NK-92 (cell line): ENCODE measurements around the gene CRHR1.

Source experiments
- DNase-seq: peaks from one replicate; lab custom pipeline; 2025; ENCODE audit not compliant: unreplicated experiment; lab: John Stamatoyannopoulos, UW

Gene CRHR1

DNA sequence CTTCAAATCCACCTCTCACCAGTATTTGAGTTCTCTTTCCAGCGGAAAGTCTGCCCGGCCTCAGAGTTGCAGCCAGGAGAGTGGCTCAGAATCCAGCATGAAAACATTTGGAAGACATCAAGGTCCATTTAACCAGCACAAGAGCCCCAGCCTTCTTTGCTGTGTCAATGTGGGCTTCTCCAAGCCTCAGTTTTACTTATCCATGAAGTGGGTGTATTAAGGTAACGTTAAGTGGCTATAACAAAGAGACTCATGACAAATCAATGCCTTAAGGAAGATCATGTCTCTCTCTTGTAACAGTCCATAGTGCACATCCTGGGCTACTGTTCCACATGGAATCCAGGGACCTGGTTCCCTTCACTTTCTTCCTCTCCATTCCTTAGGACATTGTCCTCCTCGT, 59.6 kb downstream of the CRHR1 start:
- no peak for DNase-seq

DNA sequence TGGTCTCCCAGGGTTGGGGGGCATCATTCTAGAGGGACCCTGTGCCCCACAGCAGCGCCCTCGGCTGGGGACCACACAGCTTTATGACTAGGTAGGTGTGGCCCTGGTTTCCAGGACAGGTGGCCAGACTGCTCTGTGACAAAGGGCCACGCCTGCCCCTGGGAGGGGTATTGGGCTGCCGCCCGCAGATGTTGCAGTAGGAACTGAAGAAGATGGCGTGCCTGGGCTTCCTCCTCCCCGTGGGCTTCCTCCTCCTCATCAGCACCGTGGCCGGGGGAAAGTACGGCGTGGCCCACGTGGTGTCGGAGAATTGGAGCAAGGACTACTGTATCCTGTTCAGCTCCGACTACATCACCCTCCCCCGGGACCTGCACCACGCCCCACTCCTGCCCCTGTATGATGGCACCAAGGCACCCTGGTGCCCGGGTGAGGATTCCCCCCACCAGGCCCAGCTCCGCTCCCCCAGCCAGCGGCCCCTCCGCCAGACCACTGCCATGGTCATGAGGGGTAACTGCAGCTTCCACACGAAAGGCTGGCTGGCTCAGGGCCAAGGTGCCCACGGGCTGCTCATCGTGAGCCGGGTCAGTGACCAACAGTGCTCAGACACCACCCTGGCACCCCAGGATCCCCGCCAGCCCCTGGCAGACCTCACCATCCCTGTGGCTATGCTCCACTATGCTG, 60.7 kb downstream of the CRHR1 start, which contains the start of gene SPPL2C:
Gene SPPL2C (plus strand): TSS at position 187 of the 681 bp plus-strand sequence. CDS start 26 bp downstream, at position 213.
- no peak for DNase-seq

DNA sequence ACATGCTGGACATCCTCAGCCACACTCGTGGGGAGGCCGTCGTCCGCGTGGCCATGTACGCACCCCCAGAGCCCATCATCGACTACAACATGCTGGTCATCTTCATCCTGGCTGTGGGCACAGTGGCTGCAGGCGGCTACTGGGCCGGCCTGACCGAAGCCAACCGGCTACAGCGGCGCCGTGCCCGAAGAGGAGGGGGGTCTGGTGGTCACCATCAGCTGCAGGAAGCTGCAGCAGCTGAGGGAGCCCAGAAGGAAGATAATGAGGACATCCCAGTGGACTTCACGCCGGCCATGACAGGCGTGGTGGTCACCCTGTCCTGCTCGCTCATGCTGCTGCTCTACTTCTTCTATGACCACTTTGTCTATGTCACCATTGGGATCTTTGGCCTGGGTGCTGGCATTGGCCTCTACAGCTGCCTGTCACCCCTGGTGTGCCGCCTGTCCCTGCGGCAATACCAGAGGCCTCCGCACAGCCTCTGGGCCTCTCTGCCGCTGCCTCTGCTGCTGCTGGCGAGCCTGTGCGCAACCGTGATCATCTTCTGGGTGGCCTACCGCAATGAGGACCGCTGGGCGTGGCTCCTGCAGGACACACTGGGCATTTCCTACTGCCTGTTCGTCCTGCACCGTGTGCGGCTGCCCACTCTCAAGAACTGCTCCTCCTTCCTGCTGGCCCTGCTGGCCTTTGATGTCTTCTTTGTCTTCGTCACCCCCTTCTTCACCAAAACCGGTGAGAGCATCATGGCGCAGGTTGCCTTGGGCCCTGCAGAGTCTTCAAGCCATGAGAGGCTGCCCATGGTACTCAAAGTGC, 61.5 kb downstream of the CRHR1 start:
- DNase-seq, result no peak

DNA sequence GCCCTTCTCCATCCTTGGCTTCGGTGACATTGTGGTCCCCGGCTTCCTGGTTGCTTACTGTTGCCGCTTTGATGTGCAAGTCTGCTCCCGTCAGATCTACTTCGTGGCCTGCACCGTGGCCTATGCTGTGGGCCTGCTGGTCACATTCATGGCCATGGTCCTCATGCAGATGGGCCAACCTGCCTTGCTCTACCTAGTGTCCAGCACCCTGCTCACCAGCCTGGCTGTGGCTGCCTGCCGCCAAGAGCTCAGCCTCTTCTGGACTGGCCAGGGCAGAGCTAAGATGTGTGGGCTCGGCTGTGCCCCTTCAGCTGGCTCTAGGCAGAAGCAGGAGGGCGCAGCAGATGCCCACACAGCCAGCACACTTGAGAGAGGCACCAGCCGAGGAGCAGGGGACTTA, 62.1 kb downstream of the CRHR1 start:
- no peak for DNase-seq

- DNase-seq, result no peak
Observed at GRCh38 chr17:45846646-45847045, 62.5 kb downstream of the CRHR1 start.

DNA sequence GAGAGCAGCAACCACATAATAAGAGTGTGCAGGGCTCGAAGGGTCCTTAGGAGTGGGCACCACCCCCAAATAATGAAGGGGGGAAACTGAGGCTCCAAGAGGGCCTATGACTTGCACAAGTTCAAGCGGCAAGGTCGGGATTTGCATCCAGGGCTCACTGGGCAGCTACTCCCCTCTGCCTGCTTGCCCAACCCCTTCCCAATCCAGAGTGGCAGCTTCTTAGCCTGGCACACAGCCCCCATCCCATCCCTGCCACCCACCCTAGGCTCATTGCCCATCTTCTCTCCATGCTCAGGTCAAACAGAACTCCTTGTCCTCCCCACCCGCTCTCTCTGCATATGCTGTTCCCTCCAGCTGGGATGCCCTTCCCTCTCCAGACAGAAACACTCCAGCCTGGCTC, 63.0 kb downstream of the CRHR1 start:
- DNase-seq, result no peak

DNA sequence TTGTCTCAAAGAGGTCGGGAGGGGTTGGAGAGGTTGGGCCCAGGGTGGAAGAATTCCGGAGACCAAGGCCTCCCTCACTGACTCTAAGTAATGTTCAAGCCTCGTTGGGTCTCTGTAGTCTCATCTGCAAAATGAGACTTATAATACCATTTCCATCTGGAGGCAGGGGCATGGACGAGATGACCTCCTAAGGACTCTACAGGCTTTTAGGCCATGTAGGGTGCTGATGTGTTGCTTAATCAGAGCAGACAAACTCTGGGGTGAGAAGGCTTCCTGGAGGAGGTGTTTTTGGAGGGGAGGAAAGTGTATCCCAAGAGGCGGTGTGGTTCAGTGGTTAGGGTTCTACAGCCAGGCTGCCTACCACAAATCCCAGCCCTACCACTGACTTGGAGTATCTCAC, 63.6 kb downstream of the CRHR1 start:
- DNase-seq, result no peak

GRCh38 chr17:45848405-45848804, 64.3 kb downstream of the CRHR1 start:
- no peak for DNase-seq

DNA sequence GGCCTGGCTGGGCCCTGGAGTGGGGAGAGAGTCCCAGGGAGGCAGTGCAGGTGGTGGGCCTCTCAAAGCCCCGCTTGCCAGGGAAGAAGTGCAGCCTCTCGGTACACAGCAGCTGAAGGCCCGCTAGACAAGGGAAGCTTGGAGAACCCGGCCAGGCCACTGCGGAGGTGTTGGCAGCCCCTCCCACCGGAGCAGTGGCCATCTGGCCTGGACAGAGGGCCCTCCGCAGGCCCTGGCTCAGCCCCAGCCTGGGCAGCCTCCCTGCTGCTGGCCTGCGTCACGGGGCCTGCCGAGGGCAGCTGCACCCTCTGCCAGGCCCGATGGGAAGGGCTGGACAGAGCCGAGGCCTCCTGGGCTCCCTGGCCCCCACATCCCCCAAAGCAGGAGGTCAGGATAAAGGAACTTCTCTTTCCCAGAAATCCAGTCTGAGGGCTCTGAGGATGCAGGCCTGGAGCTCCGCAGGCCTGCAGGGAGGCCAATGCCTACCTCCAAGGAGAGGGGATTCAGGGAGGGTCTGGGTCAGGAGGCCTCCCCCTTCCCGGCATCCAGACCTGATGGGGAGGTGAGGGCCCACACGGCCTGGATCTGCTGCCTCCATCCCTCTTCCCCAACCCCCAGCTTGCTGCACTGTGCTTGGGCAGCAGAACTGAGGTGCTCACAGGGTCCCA, 64.9 kb downstream of the CRHR1 start:
- DNase-seq, result no peak

DNA sequence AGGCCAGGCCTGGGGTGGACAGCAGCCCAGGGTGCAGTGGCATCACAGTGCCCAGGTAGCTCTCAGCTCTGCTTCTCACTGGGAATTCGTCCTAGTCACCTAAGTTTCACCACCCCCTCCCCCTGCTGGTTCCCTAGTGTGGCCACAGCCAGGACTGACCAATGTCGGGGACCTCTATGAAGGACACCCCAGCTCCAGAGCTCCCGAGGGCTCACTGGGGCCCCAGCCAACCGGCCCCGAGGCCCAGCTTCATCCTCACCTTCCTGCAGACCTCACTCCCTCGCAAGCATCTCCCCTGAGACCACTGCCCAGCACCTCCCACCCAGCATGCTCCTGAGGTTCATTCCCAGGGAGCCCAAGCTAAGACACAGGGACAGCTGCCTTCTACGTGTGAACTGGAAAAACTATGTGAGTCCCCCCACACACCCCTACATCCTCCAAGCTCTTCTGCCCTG, 65.4 kb downstream of the CRHR1 start:
- DNase-seq, result no peak

GRCh38 chr17:45850011-45850410, 65.9 kb downstream of the CRHR1 start:
- no peak for DNase-seq

- DNase-seq, result no peak
Observed at GRCh38 chr17:45850468-45850867, 66.3 kb downstream of the CRHR1 start.

- no peak for DNase-seq
Observed at GRCh38 chr17:45851022-45851421, 66.9 kb downstream of the CRHR1 start.

DNA sequence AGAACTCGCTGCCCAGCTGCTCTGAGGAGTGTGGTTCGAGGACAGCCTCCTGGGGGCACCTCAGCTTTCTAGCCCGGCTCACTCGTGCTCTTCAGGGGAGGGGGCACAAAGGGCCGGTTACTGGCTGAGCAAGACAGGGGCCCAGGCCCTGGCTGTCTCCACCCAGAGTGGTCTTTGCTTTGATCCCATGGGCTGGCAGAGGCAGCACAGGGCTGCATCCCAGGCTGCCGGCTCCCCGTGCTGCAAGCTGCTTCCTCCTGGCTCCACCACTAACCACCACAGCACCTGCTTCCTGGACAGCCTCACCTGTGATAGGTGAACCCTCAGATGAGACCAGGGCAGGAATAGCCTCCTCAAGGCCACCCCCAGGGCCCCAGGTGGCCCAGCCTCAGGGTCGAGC, 67.3 kb downstream of the CRHR1 start:
- no peak for DNase-seq

DNA sequence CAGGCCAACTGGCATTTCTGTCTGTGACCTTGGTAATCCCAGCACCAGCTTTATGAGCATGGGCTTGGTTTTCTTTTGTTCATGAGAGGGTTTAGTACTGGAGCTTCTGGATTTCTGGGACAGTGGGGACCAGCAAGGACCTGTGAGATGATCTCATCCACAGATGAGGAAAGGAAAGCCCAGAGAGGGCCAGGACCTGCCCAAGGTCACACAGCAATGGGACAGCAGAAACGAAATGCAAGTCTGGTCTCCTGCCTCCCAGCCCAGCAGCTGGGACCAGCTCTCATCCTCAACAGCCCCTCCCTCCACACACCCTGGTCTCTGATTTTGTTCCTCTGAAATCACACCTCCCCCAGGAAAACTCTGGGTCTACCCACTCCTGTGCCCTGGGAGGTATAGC, 67.8 kb downstream of the CRHR1 start:
- no peak for DNase-seq

DNA sequence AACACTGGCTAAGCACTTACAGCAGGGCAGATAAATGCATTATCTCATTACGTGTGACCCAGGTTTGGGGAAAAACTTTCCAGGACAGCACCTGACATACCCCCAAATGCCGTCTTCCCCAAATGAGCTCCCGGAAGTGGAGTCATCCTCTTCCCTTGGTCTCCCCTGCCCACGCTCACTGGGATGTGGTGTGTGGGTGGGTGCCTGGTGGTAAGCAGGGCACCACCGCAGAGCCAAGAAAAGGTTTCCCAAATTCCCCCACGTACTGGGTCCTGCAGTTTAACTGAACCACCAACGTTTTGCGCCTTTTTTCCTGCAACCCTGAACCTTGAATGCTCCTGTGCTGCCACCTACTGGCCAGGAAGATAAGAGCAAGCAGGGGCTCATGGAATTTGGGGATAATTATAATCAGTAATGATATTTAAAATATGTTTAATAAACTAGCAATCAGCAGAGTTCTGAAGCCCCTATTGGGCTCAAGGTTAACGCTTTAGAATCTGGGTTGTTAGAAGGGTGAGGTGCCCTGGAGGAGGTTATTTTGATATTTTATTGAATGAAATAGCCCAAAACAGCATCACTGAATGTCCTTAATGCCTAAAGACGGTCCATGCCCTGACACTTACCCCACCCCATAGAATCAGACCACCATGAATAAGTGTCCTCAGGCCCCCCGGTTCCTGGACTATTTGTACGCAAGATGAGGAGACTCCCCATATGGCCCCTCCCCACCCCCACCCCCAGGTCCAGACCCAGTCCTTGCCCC, 68.6 kb downstream of the CRHR1 start:
- no peak for DNase-seq

DNA sequence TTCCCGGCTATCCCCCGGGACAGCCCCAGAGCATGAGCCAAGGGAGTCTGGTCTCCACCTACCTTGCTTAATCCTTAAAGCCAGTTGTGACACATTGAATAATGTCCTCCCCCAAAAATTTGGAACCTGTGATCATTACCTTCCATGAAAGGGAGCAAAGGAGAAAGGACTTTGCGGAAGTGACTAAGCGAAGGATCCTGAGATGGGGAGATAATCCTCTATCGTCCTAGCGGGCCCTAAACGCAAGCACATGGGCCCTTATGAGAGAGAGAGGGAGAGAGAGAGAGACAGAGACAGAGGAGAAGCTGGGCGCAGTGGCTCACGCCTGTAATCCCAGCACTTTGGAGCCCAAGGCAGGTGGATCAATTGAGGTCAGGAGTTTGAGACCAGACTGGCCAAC, 70.1 kb downstream of the CRHR1 start:
- no peak for DNase-seq

DNA sequence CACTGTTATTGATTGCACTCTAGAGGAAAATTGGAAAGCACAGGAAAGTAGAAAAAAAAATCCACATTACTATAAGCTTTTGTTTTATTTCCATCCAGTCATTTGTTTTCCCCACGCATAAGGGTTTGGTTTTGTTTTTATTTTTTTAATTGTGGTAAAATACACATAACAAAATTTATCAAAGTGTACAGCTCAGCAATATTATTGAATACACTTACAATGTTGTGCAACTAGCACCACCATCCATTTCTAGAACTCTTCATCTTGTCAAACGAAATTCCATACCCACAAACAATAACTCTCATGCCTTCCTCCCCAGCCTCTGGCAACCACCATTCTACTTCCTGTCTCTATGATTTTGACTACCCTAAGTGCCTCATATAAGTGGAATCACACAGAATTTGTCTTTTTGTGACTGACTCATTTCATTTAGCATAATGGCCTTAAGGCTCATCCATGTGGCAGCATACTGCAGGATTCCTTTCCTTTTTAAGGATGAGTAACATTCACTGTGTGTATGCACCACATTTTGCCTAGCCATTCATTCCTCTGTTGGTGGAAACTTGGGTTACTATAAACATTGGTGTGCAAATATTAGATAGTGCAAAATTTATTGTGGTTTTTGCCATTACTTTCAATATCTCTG, 71.7 kb downstream of the CRHR1 start:
- DNase-seq, result no peak

DNA sequence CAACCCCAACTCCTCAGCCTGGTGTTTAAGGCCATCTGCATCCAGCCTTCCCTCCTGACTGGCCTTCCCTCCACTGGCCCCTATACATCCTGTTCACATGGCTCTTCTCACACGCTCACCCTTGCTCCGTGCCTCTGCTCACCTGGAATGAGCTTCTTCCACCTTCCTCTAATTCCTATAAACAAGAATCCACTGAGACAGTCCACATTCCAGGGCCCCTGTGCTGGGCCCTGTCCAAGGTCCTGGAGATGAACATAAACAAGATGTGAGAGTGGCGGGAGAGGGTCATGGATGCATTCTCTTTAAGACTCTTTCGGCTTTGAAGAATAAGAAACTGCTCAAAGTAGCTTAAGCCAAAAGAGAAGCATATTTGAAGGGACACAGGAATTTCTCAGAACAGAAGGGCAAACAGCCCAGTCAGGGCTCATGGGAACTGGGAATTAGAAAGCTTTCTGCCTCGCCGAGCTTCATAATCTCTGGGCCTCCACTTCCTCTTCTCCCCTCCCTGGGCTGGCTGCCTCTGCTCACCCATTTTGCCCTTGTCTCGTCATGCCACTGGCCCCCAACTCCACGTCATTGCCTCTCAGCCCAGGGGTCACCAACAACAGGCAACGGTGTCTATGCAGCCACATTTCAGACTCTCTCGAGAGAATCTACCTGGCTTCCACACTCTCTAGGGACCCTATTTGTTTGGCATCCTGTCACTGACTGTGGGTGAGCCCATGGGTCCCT, 74.0 kb downstream of the CRHR1 start:
- no peak for DNase-seq

DNA sequence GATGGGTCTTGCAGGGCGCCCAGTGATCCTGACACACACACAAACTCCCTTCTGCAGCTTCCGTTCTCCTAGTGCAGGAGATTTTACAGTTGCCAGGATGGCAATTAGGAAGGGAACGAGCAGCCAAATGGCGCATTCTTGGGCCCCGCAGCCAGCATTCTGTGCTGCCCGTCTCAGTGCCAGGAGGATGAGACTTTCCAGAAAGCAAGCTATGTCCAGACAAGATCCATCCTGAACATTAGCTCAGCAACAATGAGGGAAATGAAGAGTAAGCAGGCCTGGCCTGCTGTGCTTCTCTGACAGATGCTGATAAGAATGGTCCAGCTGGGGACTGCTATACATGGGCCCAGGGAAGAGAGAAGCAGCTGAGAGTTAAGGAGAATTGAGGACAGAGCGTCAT, 77.0 kb downstream of the CRHR1 start:
- no peak for DNase-seq
